Colonic mucosa (tissue), 4 donors: ENCODE measurements around the gene PCDHGB6. TPM values are rescaled to one million over a fixed set of nuclear protein-coding genes. Genes with fewer than 3 reads are reported as not detected.
"Not testable (repeated sequence)": the region's sequence is repeated elsewhere in the genome, so short reads cannot be mapped to it uniquely, and the experiment has no call there.

Experiments
- DNase-seq: peaks from one replicate; pipeline ENCODE4 v3.0.0-alpha.2; 2020
- H3K27ac ChIP-seq: fragments of 200-600 bp; one replicate; pipeline ENCODE4 v1.8.0; 2021
- H3K27me3 ChIP-seq: fragments of 200-600 bp; one replicate; pipeline ENCODE4 v1.8.0; 2021
- H3K36me3 ChIP-seq: fragments of 200-600 bp; one replicate; pipeline ENCODE4 v1.8.0; 2021
- H3K4me1 ChIP-seq: fragments of 200-600 bp; one replicate; pipeline ENCODE4 v1.8.0; 2021; ENCODE audit warnings: mild to moderate bottlenecking
- H3K4me3 ChIP-seq: fragments of 200-600 bp; one replicate; pipeline ENCODE4 v1.8.0; 2021
- H3K9ac ChIP-seq, 2 donors: one replicate each; pipeline ENCODE4 v1.7.0; 2013; ENCODE audit warnings: control low read depth in 2 of 2, low read depth in 2 of 2, low read length in 2 of 2
- H3K9me3 ChIP-seq: fragments of 200-600 bp; one replicate; pipeline ENCODE4 v1.8.0; 2021
- intact Hi-C: fragments of 100-400 bp; cut with DNase I; formaldehyde crosslinking; loops from one replicate; pipeline ENCODE4 v1.14.1; 2022
- total RNA-seq, 2 donors: library from RNA; stranded (reverse); fragmentation: NEBNext Ultra II Directional in 1 of 2; extraction: Animal tissue kit (Norgen Biotek cat#: 25700) in 1 of 2; gene quantifications; one replicate each; pipeline ENCODE4 v1.2.1, GENCODE V29; 2021
- TF ChIP-seq, protein P1 (sequence below): fragments of 200-600 bp; IDR thresholded peaks from one replicate; pipeline ENCODE4 v1.8.0; 2022; ENCODE audit warnings: antibody characterized with exemption, mild to moderate bottlenecking
- donor health status: healthy.
- donor health status: DM: no; HTN: no; CAD: no.
- donor health status: DM: no; HTN: no; CAD: no.

Gene PCDHGB6
- total RNA-seq, 2 donors from 2014 or later, result 1.0 to 1.8 TPM

- no peaks in the 10 kb centered on the region for H3K4me1 ChIP-seq
- peaks cover 9% of the 10 kb centered on the region for H3K9me3 ChIP-seq
- H3K27ac ChIP-seq, result no peak overlapping the region
- intact Hi-C loops, result loop anchor here (10.0 kb wide), 2 partner anchors 115 to 155 kb away; no protein-coding TSS in a partner anchor
- TF ChIP-seq, protein P1, sequence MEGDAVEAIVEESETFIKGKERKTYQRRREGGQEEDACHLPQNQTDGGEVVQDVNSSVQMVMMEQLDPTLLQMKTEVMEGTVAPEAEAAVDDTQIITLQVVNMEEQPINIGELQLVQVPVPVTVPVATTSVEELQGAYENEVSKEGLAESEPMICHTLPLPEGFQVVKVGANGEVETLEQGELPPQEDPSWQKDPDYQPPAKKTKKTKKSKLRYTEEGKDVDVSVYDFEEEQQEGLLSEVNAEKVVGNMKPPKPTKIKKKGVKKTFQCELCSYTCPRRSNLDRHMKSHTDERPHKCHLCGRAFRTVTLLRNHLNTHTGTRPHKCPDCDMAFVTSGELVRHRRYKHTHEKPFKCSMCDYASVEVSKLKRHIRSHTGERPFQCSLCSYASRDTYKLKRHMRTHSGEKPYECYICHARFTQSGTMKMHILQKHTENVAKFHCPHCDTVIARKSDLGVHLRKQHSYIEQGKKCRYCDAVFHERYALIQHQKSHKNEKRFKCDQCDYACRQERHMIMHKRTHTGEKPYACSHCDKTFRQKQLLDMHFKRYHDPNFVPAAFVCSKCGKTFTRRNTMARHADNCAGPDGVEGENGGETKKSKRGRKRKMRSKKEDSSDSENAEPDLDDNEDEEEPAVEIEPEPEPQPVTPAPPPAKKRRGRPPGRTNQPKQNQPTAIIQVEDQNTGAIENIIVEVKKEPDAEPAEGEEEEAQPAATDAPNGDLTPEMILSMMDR, result no peak
- no peak for DNase-seq
- H3K9ac ChIP-seq, result no peak overlapping the region
- H3K36me3 ChIP-seq, result no peaks in the 10 kb centered on the region
- no peak overlapping the region for H3K4me3 ChIP-seq
- no peaks in the 10 kb centered on the region for H3K27me3 ChIP-seq
Measured at GRCh38 chr5:141409598-141410306, 1.9 kb downstream of the PCDHGB6 start.

GRCh38 chr5:141411575-141411974, 3.8 kb downstream of the PCDHGB6 start:
- peaks cover 9% of the 10 kb centered on the region for H3K9me3 ChIP-seq
- H3K4me1 ChIP-seq, result no peaks in the 10 kb centered on the region
- TF ChIP-seq, protein P1, result no peak
- H3K27ac ChIP-seq, result no peak overlapping the region
- DNase-seq, result no peak
- no peak overlapping the region for H3K4me3 ChIP-seq
- H3K9ac ChIP-seq, result no peak overlapping the region
- intact Hi-C loops, result loop anchor here (10.0 kb wide), 2 partner anchors 113 to 153 kb away; no protein-coding TSS in a partner anchor
- H3K27me3 ChIP-seq, result no peaks in the 10 kb centered on the region
- no peaks in the 10 kb centered on the region for H3K36me3 ChIP-seq

DNA sequence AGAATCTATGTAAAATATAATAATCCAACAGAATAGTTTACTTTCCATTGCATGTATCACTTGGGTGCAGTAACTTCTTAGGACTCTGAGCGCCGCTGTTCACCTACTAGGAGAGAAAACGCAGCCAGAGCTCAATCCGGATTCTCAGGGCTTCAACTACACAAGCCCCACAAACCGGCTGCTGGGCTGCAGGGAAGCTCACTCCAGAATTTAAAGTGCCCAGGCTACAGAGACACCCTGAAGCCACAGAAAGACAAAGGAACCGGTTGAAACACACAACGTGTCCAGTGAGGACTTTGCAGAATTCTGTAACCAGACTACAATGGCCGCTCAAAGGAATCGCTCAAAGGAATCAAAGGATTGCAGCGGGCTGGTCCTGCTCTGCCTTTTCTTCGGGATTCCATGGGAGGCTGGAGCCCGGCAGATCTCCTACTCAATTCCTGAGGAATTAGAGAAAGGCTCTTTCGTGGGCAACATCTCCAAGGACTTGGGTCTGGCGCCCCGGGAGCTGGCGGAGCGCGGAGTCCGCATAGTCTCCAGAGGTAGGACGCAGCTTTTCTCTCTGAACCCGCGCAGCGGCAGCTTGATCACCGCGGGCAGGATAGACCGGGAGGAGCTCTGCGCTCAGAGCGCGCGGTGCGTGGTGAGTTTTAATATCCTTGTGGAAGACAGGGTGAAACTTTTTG, 5.2 kb downstream of the PCDHGB6 start, which contains the start of gene PCDHGA10:
PCDHGA10 (plus strand) TSS at position 134 of the 686 bp plus-strand sequence; CDS start at position 323, 189 bp downstream.
- peak; percentile 67 for DNase-seq
- H3K27ac ChIP-seq, result no peak within 1 kb of the TSS
- H3K36me3 ChIP-seq, result no peaks in the 10 kb centered on the region
- H3K4me1 ChIP-seq, result no peaks in the 10 kb centered on the region
- peak within 1 kb of the TSS; percentile 28 for H3K4me3 ChIP-seq
- H3K27me3 ChIP-seq, result no peaks in the 10 kb centered on the region
- peak within 1 kb of the TSS in 1 of 2 donors; percentile 26 for H3K9ac ChIP-seq
- peaks cover 9% of the 10 kb centered on the region for H3K9me3 ChIP-seq
- intact Hi-C loops, result loop anchor here (10.0 kb wide), 2 partner anchors 112 to 152 kb away; no protein-coding TSS in a partner anchor
- TF ChIP-seq, protein P1, result peak; percentile 26

GRCh38 chr5:141413540-141414069, 5.8 kb downstream of the PCDHGB6 start:
- TF ChIP-seq, protein P1, result no peak
- no peak overlapping the region for H3K27ac ChIP-seq
- DNase-seq, result no peak
- H3K4me3 ChIP-seq, result peak overlapping the region; percentile 28
- H3K36me3 ChIP-seq, result no peaks in the 10 kb centered on the region
- no peaks in the 10 kb centered on the region for H3K4me1 ChIP-seq
- no peaks in the 10 kb centered on the region for H3K27me3 ChIP-seq
- H3K9ac ChIP-seq, result peak overlapping the region in 1 of 2 donors; percentile 26
- peaks cover 9% of the 10 kb centered on the region for H3K9me3 ChIP-seq
- intact Hi-C loops, result loop anchor here (10.0 kb wide), 2 partner anchors 111 to 151 kb away; no protein-coding TSS in a partner anchor

DNA sequence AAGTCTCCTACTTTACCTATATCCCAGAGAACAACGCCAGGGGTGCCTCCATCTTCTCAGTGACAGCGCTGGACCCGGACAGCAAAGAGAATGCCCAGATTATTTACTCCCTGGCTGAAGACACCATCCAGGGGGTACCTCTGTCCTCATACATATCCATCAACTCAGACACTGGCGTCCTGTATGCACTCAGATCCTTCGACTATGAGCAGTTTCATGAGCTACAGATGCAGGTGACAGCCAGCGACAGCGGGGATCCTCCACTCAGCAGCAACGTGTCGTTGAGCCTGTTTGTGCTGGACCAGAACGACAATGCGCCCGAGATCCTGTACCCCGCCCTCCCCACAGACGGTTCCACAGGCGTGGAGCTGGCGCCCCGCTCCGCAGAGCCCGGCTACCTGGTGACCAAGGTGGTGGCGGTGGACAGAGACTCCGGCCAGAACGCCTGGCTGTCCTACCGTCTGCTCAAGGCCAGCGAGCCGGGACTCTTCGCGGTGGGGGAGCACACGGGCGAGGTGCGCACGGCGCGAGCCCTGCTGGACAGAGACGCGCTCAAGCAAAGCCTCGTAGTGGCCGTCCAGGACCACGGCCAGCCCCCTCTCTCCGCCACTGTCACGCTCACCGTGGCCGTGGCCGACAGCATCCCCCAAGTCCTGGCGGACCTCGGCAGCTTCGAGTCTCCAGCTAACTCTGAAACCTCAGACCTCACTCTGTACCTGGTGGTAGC, 6.9 kb downstream of the PCDHGB6 start:
- H3K9ac ChIP-seq, H3K4me3 ChIP-seq, H3K27ac ChIP-seq, H3K27me3 ChIP-seq, H3K4me1 ChIP-seq, H3K36me3 ChIP-seq, DNase-seq: not testable (repeated sequence)
- intact Hi-C loops, result loop anchor here (10.0 kb wide), 2 partner anchors 110 to 150 kb away; no protein-coding TSS in a partner anchor
- H3K9me3 ChIP-seq, result peaks cover 11% of the 10 kb centered on the region

DNA sequence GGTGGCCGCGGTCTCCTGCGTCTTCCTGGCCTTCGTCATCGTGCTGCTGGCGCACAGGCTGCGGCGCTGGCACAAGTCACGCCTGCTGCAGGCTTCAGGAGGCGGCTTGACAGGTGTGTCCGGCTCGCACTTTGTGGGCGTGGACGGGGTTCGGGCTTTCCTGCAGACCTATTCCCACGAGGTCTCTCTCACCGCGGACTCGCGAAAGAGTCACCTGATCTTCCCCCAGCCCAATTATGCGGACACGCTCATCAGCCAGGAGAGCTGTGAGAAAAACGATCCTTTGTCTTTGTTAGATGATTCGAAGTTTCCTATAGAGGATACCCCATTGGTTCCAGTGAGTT, 7.4 kb downstream of the PCDHGB6 start:
- not testable (repeated sequence) for DNase-seq, H3K27me3 ChIP-seq, H3K27ac ChIP-seq, H3K9ac ChIP-seq, H3K36me3 ChIP-seq, H3K4me1 ChIP-seq, H3K9me3 ChIP-seq, H3K4me3 ChIP-seq
- intact Hi-C loops, result loop anchor here (10.0 kb wide), 2 partner anchors 110 to 150 kb away; no protein-coding TSS in a partner anchor
